Measurements from ENCODE around the gene ZNF124. TPM values are rescaled to one million over a fixed set of nuclear protein-coding genes. Genes with fewer than 3 reads are reported as not detected.

Gene ZNF124
- total RNA-seq, 5 donors from 2014 or later (not counting 1 experiment from before 2014, with no cell fraction given), result 17.0 to 22.1 (median 18.3) TPM

GRCh38 chr1:247113094-247113497, 58.7 kb downstream of the ZNF124 start:
- peaks cover 30 to 42% of the 10 kb centered on the region in 2 donors for H3K27me3 Mint-ChIP-seq
- H3K27ac Mint-ChIP-seq, result no peak overlapping the region
- Histone ChIP-seq H3K4me3 (ENCODE audit: control insufficient read depth in 1 of 2, extremely low read depth in 1 of 2, low read length in 1 of 2) (no peak overlapping the region), H3K27ac (ENCODE audit: low read length) (no peak overlapping the region), H3K4me1 (ENCODE audit: control insufficient read depth in 1 of 2, extremely low read depth in 1 of 2, insufficient read depth in 2 of 2, low read length in 2 of 2) (peaks cover 6 to 18% of the 10 kb centered on the region in 2 experiments), H3K27me3 (replicated peaks in 1 of 2; ENCODE audit: control insufficient read depth in 2 of 2, extremely low read depth in 1 of 2, insufficient read depth in 2 of 2, low read length in 1 of 2) (peaks cover 7 to 52% of the 10 kb centered on the region in 2 experiments), H3K36me3 (ENCODE audit: control insufficient read depth in 2 of 2, extremely low read depth in 1 of 2, insufficient read depth in 1 of 2, low read length in 1 of 2) (no peaks in the 10 kb centered on the region), H3K9me3 (no peaks in the 10 kb centered on the region)
- DNase-seq (no peak), ATAC-seq (replicated peaks in 1 of 4) (no peak)
- H3K36me3 Mint-ChIP-seq, result peaks cover 3% of the 10 kb centered on the region
- H3K9me3 Mint-ChIP-seq, result no peaks in the 10 kb centered on the region
- 98% methylated on average over 4 of the region's 5 CpGs for WGBS (ENCODE audit: insufficient coverage)
- ChIA-PET POLR2A (no interaction called here), CTCF (no interaction called here)
- H3K4me3 Mint-ChIP-seq, result peak overlapping the region; percentile 44 to 63 (median 60)
- H3K4me1 Mint-ChIP-seq, result peaks cover 5 to 19% (median 16%) of the 10 kb centered on the region in 3 donors

GRCh38 chr1:247112479-247112781, 59.4 kb downstream of the ZNF124 start:
- Histone ChIP-seq H3K4me3 (ENCODE audit: control insufficient read depth in 1 of 2, extremely low read depth in 1 of 2, low read length in 1 of 2) (peak overlapping the region in 1 of 2 donors; percentile 79), H3K4me1 (ENCODE audit: control insufficient read depth in 1 of 2, extremely low read depth in 1 of 2, insufficient read depth in 2 of 2, low read length in 2 of 2) (peaks cover 6 to 18% of the 10 kb centered on the region in 2 experiments), H3K27ac (ENCODE audit: low read length) (no peak overlapping the region), H3K27me3 (replicated peaks in 1 of 2; ENCODE audit: control insufficient read depth in 2 of 2, extremely low read depth in 1 of 2, insufficient read depth in 2 of 2, low read length in 1 of 2) (peaks cover 7 to 55% of the 10 kb centered on the region in 2 experiments), H3K9me3 (no peaks in the 10 kb centered on the region), H3K36me3 (ENCODE audit: control insufficient read depth in 2 of 2, extremely low read depth in 1 of 2, insufficient read depth in 1 of 2, low read length in 1 of 2) (no peaks in the 10 kb centered on the region)
- Mint-ChIP-seq H3K9me3 (no peaks in the 10 kb centered on the region), H3K4me3 (peak overlapping the region; percentile 44 to 63 (median 60)), H3K4me1 (peaks cover 5 to 19% (median 16%) of the 10 kb centered on the region in 3 donors), H3K27ac (no peak overlapping the region), H3K36me3 (peaks cover 3% of the 10 kb centered on the region), H3K27me3 (peaks cover 37 to 49% of the 10 kb centered on the region in 2 donors)
- 80% methylated on average over 9 of the region's 9 CpGs for WGBS (ENCODE audit: insufficient coverage)
- ChIA-PET POLR2A (no interaction called here), CTCF (no interaction called here)
- ATAC-seq (replicated peaks in 1 of 4), result no peak
- no peak for DNase-seq

GRCh38 chr1:247111700-247112478, 59.9 kb downstream of the ZNF124 start:
- peaks cover 3% of the 10 kb centered on the region for H3K36me3 Mint-ChIP-seq
- peaks cover 7 to 57% of the 10 kb centered on the region in 2 experiments for H3K27me3 ChIP-seq (replicated peaks in 1 of 2; ENCODE audit: control insufficient read depth in 2 of 2, extremely low read depth in 1 of 2, insufficient read depth in 2 of 2, low read length in 1 of 2)
- H3K36me3 ChIP-seq (ENCODE audit: control insufficient read depth in 2 of 2, extremely low read depth in 1 of 2, insufficient read depth in 1 of 2, low read length in 1 of 2), result no peaks in the 10 kb centered on the region
- 9% methylated on average over 78 of the region's 78 CpGs for WGBS (ENCODE audit: insufficient coverage)
- POLR2A ChIA-PET, result no interaction called here
- CTCF ChIA-PET, result no interaction called here
- H3K4me1 Mint-ChIP-seq, result peaks cover 5 to 19% (median 16%) of the 10 kb centered on the region in 3 donors
- H3K27ac ChIP-seq (ENCODE audit: low read length), result no peak overlapping the region
- H3K27ac Mint-ChIP-seq, result no peak overlapping the region
- peaks cover 42 to 54% of the 10 kb centered on the region in 2 donors for H3K27me3 Mint-ChIP-seq
- H3K9me3 ChIP-seq, result no peaks in the 10 kb centered on the region
- ATAC-seq (replicated peaks in 1 of 4), result peak; percentile 13 to 58 (median 40)
- peaks cover 6 to 18% of the 10 kb centered on the region in 2 experiments for H3K4me1 ChIP-seq (ENCODE audit: control insufficient read depth in 1 of 2, extremely low read depth in 1 of 2, insufficient read depth in 2 of 2, low read length in 2 of 2)
- no peaks in the 10 kb centered on the region for H3K9me3 Mint-ChIP-seq
- no peak for DNase-seq
- H3K4me3 Mint-ChIP-seq, result peak overlapping the region in 2 of 3 donors; percentile 39 to 60
- peak overlapping the region; percentile 24 to 79 for H3K4me3 ChIP-seq (ENCODE audit: control insufficient read depth in 1 of 2, extremely low read depth in 1 of 2, low read length in 1 of 2)

DNA sequence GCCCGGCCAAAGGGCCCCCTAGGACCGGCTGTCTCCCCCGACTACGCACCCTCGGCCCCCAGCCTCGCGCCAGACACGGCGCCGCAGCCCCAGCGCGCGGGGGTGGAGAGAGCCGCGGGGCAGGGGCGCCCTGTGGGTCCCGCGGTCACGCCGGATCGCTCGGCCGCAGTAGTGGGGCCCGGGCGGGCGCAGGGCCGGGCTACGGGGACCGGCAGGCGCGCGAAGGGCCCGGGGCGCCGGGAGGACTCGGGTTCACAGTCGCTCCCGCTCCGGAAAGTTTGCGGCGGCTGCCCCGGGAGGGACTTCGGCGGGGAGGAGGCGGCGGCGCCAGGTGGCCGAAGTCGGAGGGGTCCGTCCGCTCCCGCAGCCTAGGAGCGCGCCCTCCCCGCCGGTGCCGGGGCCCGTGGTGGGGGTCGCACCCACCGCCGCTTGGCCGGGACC, 60.5 kb downstream of the ZNF124 start:
- Histone ChIP-seq H3K27me3 (replicated peaks in 1 of 2; ENCODE audit: control insufficient read depth in 2 of 2, extremely low read depth in 1 of 2, insufficient read depth in 2 of 2, low read length in 1 of 2) (peaks cover 7 to 62% of the 10 kb centered on the region in 2 experiments), H3K36me3 (ENCODE audit: control insufficient read depth in 2 of 2, extremely low read depth in 1 of 2, insufficient read depth in 1 of 2, low read length in 1 of 2) (no peaks in the 10 kb centered on the region), H3K27ac (ENCODE audit: low read length) (no peak overlapping the region), H3K4me1 (ENCODE audit: control insufficient read depth in 1 of 2, extremely low read depth in 1 of 2, insufficient read depth in 2 of 2, low read length in 2 of 2) (peaks cover 6 to 18% of the 10 kb centered on the region in 2 experiments), H3K4me3 (ENCODE audit: control insufficient read depth in 1 of 2, extremely low read depth in 1 of 2, low read length in 1 of 2) (peak overlapping the region; percentile 33 to 79), H3K9me3 (no peaks in the 10 kb centered on the region)
- Mint-ChIP-seq H3K36me3 (peaks cover 3% of the 10 kb centered on the region), H3K4me1 (peaks cover 5 to 19% (median 16%) of the 10 kb centered on the region in 3 donors), H3K9me3 (no peaks in the 10 kb centered on the region), H3K27me3 (peaks cover 42 to 55% of the 10 kb centered on the region in 2 donors), H3K27ac (no peak overlapping the region), H3K4me3 (peak overlapping the region; percentile 66 to 75 (median 68))
- DNase-seq, result peak in 1 of 35 experiments; percentile 14
- POLR2A ChIA-PET, result interaction anchor here in 1 of 2 donors (0.5 to 0.6 kb wide), 2 partner anchors 37 to 310 kb away, joined by 3 read pairs; no protein-coding TSS in a partner anchor
- CTCF ChIA-PET, result no interaction called here
- peak; percentile 35 to 44 (median 41) for ATAC-seq (replicated peaks in 1 of 4)
- 2% methylated on average over 60 of the region's 62 CpGs for WGBS (ENCODE audit: insufficient coverage)

- H3K9me3 Mint-ChIP-seq, result no peaks in the 10 kb centered on the region
Observed at GRCh38 chr1:247110627-247111258, 61.1 kb downstream of the ZNF124 start.

DNA sequence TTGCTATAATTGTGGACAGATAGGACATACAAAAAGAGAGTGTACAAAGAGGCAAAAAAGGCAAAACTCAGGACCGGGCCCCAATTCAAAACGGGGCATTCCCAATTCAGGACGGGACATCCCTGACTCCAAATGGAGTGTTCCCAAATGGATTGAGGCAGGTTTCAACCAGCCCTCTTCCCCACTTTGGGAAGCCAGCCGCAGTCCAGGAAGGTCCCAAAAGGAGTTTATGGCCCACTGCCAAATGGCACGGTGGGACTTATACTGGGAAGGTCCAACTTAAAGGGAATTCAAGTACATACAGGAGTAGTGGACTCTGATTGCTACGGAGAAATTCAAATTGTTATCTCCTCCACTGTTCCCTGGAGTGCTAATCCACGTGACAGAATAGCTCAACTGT, 64.1 kb downstream of the ZNF124 start:
- ATAC-seq (replicated peaks in 1 of 4) (no peak), DNase-seq (no peak)
- POLR2A ChIA-PET, result interaction anchor here (0.6 kb wide), 2 partner anchors 97 to 105 kb away, joined by 5 to 6 read pairs; no protein-coding TSS in a partner anchor
- no peaks in the 10 kb centered on the region for H3K9me3 ChIP-seq
- H3K27ac ChIP-seq (ENCODE audit: low read length), result no peak overlapping the region
- peaks cover 13 to 40% of the 10 kb centered on the region in 2 experiments for H3K4me1 ChIP-seq (ENCODE audit: control insufficient read depth in 1 of 2, extremely low read depth in 1 of 2, insufficient read depth in 2 of 2, low read length in 2 of 2)
- CTCF ChIA-PET, result no interaction called here
- H3K27me3 ChIP-seq (replicated peaks in 1 of 2; ENCODE audit: control insufficient read depth in 2 of 2, extremely low read depth in 1 of 2, insufficient read depth in 2 of 2, low read length in 1 of 2), result peaks cover 7 to 43% of the 10 kb centered on the region in 2 experiments
- peaks cover 0 to 5% (median 0%) of the 10 kb centered on the region in 3 donors for H3K9me3 Mint-ChIP-seq
- WGBS (ENCODE audit: insufficient coverage), result 86% methylated on average over 4 of the region's 7 CpGs
- H3K4me3 ChIP-seq (ENCODE audit: control insufficient read depth in 1 of 2, extremely low read depth in 1 of 2, low read length in 1 of 2), result no peak overlapping the region
- H3K27ac Mint-ChIP-seq, result no peak overlapping the region
- peaks cover 23 to 31% (median 25%) of the 10 kb centered on the region in 3 donors for H3K4me1 Mint-ChIP-seq
- peaks cover 7% of the 10 kb centered on the region for H3K36me3 Mint-ChIP-seq
- no peak overlapping the region for H3K4me3 Mint-ChIP-seq
- H3K27me3 Mint-ChIP-seq, result peaks cover 35 to 51% of the 10 kb centered on the region in 2 donors
- H3K36me3 ChIP-seq (ENCODE audit: control insufficient read depth in 2 of 2, extremely low read depth in 1 of 2, insufficient read depth in 1 of 2, low read length in 1 of 2), result no peaks in the 10 kb centered on the region

More at GRCh38 chr1:247110627-247111258, 61.1 kb downstream of the ZNF124 start:
- Histone ChIP-seq H3K4me3 (ENCODE audit: control insufficient read depth in 1 of 2, extremely low read depth in 1 of 2, low read length in 1 of 2) (peak overlapping the region; percentile 33 to 79), H3K36me3 (ENCODE audit: control insufficient read depth in 2 of 2, extremely low read depth in 1 of 2, insufficient read depth in 1 of 2, low read length in 1 of 2) (no peaks in the 10 kb centered on the region), H3K27ac (ENCODE audit: low read length) (no peak overlapping the region), H3K4me1 (ENCODE audit: control insufficient read depth in 1 of 2, extremely low read depth in 1 of 2, insufficient read depth in 2 of 2, low read length in 2 of 2) (peaks cover 6 to 18% of the 10 kb centered on the region in 2 experiments), H3K9me3 (no peaks in the 10 kb centered on the region), H3K27me3 (replicated peaks in 1 of 2; ENCODE audit: control insufficient read depth in 2 of 2, extremely low read depth in 1 of 2, insufficient read depth in 2 of 2, low read length in 1 of 2) (peaks cover 7 to 67% of the 10 kb centered on the region in 2 experiments)
- peak overlapping the region; percentile 66 to 75 (median 68) for H3K4me3 Mint-ChIP-seq
- peaks cover 5 to 19% (median 16%) of the 10 kb centered on the region in 3 donors for H3K4me1 Mint-ChIP-seq
- DNase-seq (peak in 1 of 35 experiments; percentile 21), ATAC-seq (replicated peaks in 1 of 4) (peak; percentile 24 to 52 (median 37))
- ChIA-PET CTCF (no interaction called here), POLR2A (interaction anchor here in 1 of 2 donors (0.5 to 0.6 kb wide), 2 partner anchors 37 to 310 kb away, joined by 3 read pairs; no protein-coding TSS in a partner anchor)
- no peak overlapping the region for H3K27ac Mint-ChIP-seq
- WGBS (ENCODE audit: insufficient coverage), result 7% methylated on average over 22 of the region's 30 CpGs
- peaks cover 42 to 59% of the 10 kb centered on the region in 2 donors for H3K27me3 Mint-ChIP-seq
- H3K36me3 Mint-ChIP-seq, result peaks cover 3% of the 10 kb centered on the region

Measured in T-cell (primary cell).